ENCODE data around the gene GRN. TPM values are rescaled to one million over a fixed set of nuclear protein-coding genes. Genes with fewer than 3 reads are reported as not detected.
A peak's percentile ranks its signal among the peaks of the same experiment; 100 is the strongest.

Gene GRN
- total and polyA plus RNA-seq, 9 of the 15 experiments (the other 6 are each of a cell fraction or from before 2014, with no cell fraction given), result 5.4 to 75.3 (median 20.7) TPM

- TF ChIP-seq REST (IDR thresholded peaks at IDR 0.05; ENCODE audit: borderline replicate concordance) (peak; percentile 59), REST (CRISPR knock-in tag; IDR thresholded peaks at IDR 0.05; ENCODE audit: low read depth) (peak; percentile 11), GABPA (tag; conservative IDR thresholded peaks at IDR 0.05; ENCODE audit: low read depth) (0 out of 2 replicates have a peak, but pooled peaks have one; percentile 23), E2F3 (CRISPR knock-in tag; IDR thresholded peaks at IDR 0.05) (peak; percentile 80), ZNF165 (CRISPR knock-in tag; IDR thresholded peaks at IDR 0.05; ENCODE audit: borderline replicate concordance) (no peak), GATAD2B (IDR thresholded peaks at IDR 0.05; ENCODE audit: borderline replicate concordance) (peak; percentile 90; the same call in 1 of the 2 replicates), HDAC8 (tag; IDR thresholded peaks at IDR 0.05) (0 out of 2 replicates have a peak, but pooled peaks have one; percentile 22), SIRT6 (IDR thresholded peaks at IDR 0.05; ENCODE audit: low read depth, low read length) (no peak), PML (IDR thresholded peaks at IDR 0.05; ENCODE audit: low read length) (peak; percentile 29; the same call in 1 of the 2 replicates), ZKSCAN1 (IDR thresholded peaks at IDR 0.05; ENCODE audit: low read depth, low read length) (0 out of 2 replicates have a peak, but pooled peaks have one; percentile 13), RFX1 (IDR thresholded peaks at IDR 0.05) (no peak), XRCC5 (IDR thresholded peaks at IDR 0.05; ENCODE audit: low read depth, low read length) (no peak), ZNF41 (CRISPR knock-in tag; conservative IDR thresholded peaks at IDR 0.05) (no peak), BRD4 (IDR thresholded peaks at IDR 0.05) (no peak)
- TF ChIP-seq, protein P1, sequence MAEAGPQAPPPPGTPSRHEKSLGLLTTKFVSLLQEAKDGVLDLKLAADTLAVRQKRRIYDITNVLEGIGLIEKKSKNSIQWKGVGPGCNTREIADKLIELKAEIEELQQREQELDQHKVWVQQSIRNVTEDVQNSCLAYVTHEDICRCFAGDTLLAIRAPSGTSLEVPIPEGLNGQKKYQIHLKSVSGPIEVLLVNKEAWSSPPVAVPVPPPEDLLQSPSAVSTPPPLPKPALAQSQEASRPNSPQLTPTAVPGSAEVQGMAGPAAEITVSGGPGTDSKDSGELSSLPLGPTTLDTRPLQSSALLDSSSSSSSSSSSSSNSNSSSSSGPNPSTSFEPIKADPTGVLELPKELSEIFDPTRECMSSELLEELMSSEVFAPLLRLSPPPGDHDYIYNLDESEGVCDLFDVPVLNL (CRISPR knock-in tag; IDR thresholded peaks at IDR 0.05; ENCODE audit: low read depth), result no peak
These were observed 20.4 kb upstream of the GRN start, which contains the start of gene SLC25A39 (continued) for GRCh38 chr17:44324571-44325275.

Measured in K562 (cell line).